Neural crest cell (in vitro differentiated cells): ENCODE data around the gene ROBO2. TPM values are rescaled to one million over a fixed set of nuclear protein-coding genes. Genes with fewer than 3 reads are reported as not detected.

ENCODE experiments used
- DNase-seq: peaks from one replicate; pipeline ENCODE4 v3.0.0; 2021; ENCODE audit warnings: low read depth, mixed read lengths, low spot score
- H3K27ac Mint-ChIP-seq: one replicate; pipeline ENCODE4 v1.8.0; 2021; ENCODE audit warnings: mild to moderate bottlenecking, mixed read lengths; ENCODE audit not compliant: unreplicated experiment
- H3K27me3 Mint-ChIP-seq: 2 replicates; pipeline ENCODE4 v1.8.0; 2021; ENCODE audit warnings: low read depth, mild to moderate bottlenecking, mixed read lengths
- H3K36me3 Mint-ChIP-seq: 2 replicates; pipeline ENCODE4 v1.8.0; 2021; ENCODE audit warnings: low read depth, mild to moderate bottlenecking, mixed read lengths
- H3K4me1 Mint-ChIP-seq: 2 replicates; pipeline ENCODE4 v1.8.0; 2021; ENCODE audit warnings: mixed read lengths
- H3K4me3 Mint-ChIP-seq: one replicate; pipeline ENCODE4 v1.8.0; 2021; ENCODE audit warnings: mild to moderate bottlenecking, mixed read lengths
- H3K9me3 Mint-ChIP-seq: 2 replicates; pipeline ENCODE4 v1.8.0; 2021; ENCODE audit warnings: mixed read lengths
- total RNA-seq: library from RNA; stranded (reverse); gene quantifications from 2 replicates; pipeline ENCODE4 v1.2.1, GENCODE V29; 2021
- TF ChIP-seq, protein P1 (sequence below): fragments of 200-600 bp; sonication (generic); conservative IDR thresholded peaks from 2 replicates; pipeline ENCODE4 v1.5.0; 2021; ENCODE audit warnings: antibody characterized with exemption, mild to moderate bottlenecking

The ROBO2 gene
- total RNA-seq, 1 donor from 2014 or later = 27.9 TPM

DNA sequence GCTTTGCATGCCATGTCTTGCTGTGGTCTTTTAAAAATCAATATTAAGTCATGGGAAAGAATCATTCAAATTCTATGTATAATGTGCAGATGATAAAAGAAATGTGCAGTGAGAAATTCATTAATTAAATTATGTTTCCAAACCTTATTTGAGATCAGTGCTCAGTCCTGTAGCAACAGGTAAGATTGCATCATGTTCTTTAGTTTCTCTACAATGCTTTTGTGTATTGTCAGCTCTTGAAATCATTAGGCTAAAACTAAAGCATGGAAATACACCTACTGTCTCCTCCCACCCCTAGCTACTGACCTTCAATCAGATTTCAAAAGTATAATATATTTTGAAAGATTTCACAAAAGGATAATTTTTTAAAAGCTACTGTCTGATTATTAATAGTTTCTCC lies 612.7 kb downstream of the ROBO2 start:
- Mint-ChIP-seq H3K27me3 (no peaks in the 10 kb centered on the region), H3K4me1 (no peaks in the 10 kb centered on the region), H3K4me3 (no peak overlapping the region), H3K27ac (no peak overlapping the region), H3K9me3 (no peaks in the 10 kb centered on the region), H3K36me3 (no peaks in the 10 kb centered on the region)
- TF ChIP-seq, protein P1, sequence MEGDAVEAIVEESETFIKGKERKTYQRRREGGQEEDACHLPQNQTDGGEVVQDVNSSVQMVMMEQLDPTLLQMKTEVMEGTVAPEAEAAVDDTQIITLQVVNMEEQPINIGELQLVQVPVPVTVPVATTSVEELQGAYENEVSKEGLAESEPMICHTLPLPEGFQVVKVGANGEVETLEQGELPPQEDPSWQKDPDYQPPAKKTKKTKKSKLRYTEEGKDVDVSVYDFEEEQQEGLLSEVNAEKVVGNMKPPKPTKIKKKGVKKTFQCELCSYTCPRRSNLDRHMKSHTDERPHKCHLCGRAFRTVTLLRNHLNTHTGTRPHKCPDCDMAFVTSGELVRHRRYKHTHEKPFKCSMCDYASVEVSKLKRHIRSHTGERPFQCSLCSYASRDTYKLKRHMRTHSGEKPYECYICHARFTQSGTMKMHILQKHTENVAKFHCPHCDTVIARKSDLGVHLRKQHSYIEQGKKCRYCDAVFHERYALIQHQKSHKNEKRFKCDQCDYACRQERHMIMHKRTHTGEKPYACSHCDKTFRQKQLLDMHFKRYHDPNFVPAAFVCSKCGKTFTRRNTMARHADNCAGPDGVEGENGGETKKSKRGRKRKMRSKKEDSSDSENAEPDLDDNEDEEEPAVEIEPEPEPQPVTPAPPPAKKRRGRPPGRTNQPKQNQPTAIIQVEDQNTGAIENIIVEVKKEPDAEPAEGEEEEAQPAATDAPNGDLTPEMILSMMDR = no peak
- no peak for DNase-seq

DNA sequence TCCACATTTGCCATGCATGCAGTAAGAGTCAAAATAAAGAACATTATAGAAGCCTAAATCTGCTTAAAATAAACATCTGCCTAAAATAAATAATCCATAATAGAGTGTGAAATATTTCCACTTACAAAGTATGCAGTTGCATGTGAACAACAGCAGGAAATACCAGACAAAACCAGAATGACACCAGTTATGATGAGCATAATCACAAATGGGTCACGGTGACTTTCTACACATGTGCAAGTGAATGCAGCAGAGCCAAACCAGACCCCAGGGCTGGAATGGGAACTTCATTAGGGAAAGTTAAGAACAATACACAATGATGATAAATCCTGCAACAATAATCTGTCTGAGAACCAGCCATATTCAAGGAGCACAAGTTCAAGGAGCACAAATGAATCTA lies 615.5 kb downstream of the ROBO2 start:
- no peak overlapping the region for H3K27ac Mint-ChIP-seq

DNA sequence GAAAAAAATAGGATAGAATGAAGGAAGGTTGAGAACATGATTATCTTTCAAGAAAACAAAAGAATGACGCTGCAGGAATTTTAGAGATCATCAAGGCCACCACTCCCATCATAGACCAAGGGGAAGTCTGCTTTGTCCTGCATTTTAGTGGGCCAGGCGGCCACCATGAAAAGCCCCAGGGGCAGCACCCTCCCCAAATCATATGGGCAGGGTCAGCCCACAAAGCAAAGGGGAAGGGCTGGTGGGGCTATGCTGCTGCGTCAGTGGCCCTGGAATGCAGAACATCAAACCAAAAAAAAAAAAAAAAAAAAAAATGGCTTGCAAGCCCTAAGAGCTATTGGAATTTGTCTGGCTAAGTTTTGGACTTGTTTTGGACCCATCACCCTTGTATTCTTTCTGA lies 620.8 kb downstream of the ROBO2 start:
- Mint-ChIP-seq H3K4me1 (no peaks in the 10 kb centered on the region), H3K27ac (no peak overlapping the region), H3K4me3 (no peak overlapping the region), H3K9me3 (peaks cover 22% of the 10 kb centered on the region), H3K36me3 (peaks cover 6% of the 10 kb centered on the region), H3K27me3 (no peaks in the 10 kb centered on the region)
- TF ChIP-seq, protein P1 = no peak
- no peak for DNase-seq

More for the DNA sequence above, 615.5 kb downstream of the ROBO2 start:
- no peak overlapping the region for H3K4me3 Mint-ChIP-seq
- peaks cover 13% of the 10 kb centered on the region for H3K9me3 Mint-ChIP-seq
- peaks cover 5% of the 10 kb centered on the region for H3K36me3 Mint-ChIP-seq
- H3K4me1 Mint-ChIP-seq = no peaks in the 10 kb centered on the region
- DNase-seq = no peak
- TF ChIP-seq, protein P1 = no peak
- no peaks in the 10 kb centered on the region for H3K27me3 Mint-ChIP-seq

DNA sequence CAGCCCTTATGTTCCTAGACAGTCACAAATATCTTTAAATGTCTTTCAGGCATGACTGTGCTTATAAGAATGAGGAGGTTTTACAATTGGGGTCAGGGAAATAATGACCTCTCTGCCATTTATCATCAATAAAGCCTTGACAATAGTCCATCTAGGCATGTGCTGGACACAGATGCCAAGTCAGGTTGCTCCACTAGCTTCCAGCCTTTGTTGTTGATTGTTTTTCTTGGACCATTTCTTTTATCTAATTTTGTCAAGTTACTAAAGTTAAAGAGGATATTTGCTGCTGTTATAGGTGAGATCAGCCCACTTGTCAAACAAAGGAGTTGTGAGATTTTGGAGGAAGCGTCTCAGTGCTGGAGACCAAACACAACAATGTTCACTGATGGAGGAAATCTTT lies 628.0 kb downstream of the ROBO2 start:
- H3K36me3 Mint-ChIP-seq = no peaks in the 10 kb centered on the region

DNA sequence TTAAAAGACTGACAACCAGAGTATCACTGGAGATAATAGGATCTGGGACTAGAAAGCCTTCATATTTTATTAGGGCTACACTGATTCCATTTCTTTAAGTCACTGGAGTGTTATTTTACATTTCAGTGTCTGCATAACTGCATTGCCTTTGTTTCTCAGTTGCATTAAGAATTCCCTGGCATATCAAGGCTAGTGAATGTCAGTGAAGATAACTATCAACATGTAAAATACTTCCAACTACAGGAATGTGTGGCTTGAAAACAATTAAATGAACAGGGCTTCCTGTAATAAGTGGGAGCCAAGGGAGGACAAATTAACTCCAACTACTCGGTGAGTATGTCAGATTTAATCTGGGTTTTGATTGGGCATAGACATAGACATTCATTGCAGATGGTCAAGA lies 628.5 kb downstream of the ROBO2 start:
- no peaks in the 10 kb centered on the region for H3K27me3 Mint-ChIP-seq
- H3K36me3 Mint-ChIP-seq = no peaks in the 10 kb centered on the region
- no peak overlapping the region for H3K27ac Mint-ChIP-seq
- peaks cover 9% of the 10 kb centered on the region for H3K9me3 Mint-ChIP-seq
- peaks cover 6% of the 10 kb centered on the region for H3K4me1 Mint-ChIP-seq
- no peak overlapping the region for H3K4me3 Mint-ChIP-seq
- TF ChIP-seq, protein P1 = no peak
- no peak for DNase-seq

More for the DNA sequence above, 628.0 kb downstream of the ROBO2 start:
- TF ChIP-seq, protein P1 = no peak
- Mint-ChIP-seq H3K27ac (no peak overlapping the region), H3K27me3 (no peaks in the 10 kb centered on the region), H3K4me3 (no peak overlapping the region), H3K9me3 (peaks cover 12% of the 10 kb centered on the region), H3K4me1 (peaks cover 6% of the 10 kb centered on the region)
- DNase-seq = no peak

DNA sequence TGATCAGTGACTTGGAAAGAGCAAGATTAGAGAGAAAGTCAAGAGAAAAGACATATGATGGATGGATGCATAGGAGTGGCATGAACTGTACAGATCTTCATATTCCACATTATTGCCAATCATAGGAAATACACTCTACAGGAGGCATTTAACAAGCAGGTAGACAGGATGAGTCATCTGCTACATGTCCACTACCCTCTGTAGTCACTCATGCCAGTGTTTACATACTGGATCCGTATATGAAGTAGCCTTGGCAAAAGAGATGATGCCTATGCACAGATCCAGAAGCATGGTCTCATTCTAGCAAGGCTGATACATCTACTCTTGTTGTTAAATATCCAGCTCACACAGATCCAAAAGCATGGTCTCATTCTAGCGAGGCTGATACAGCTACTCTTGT lies 632.1 kb downstream of the ROBO2 start:
- Mint-ChIP-seq H3K27ac (no peak overlapping the region), H3K4me1 (peaks cover 6% of the 10 kb centered on the region), H3K4me3 (no peak overlapping the region), H3K9me3 (peaks cover 8% of the 10 kb centered on the region), H3K27me3 (no peaks in the 10 kb centered on the region), H3K36me3 (no peaks in the 10 kb centered on the region)
- no peak for DNase-seq
- TF ChIP-seq, protein P1 = no peak
